ENCODE results near the gene RIMBP2.

RIMBP2 gene

GRCh38 chr12:130737731-130738130 is 21.6 kb upstream of the RIMBP2 start:
- Histone ChIP-seq H4K20me1 (ENCODE audit: insufficient read depth, low read length) (no peaks in the 10 kb centered on the region), H3K9ac (ENCODE audit: low read length) (no peak overlapping the region), H3K4me1 (ENCODE audit: low read length) (no peaks in the 10 kb centered on the region), H3K27me3 (ENCODE audit: low read depth, low read length) (no peaks in the 10 kb centered on the region), H3K4me2 (ENCODE audit: low read length) (no peak overlapping the region), H3K36me3 (replicated peaks; ENCODE audit: low read depth, low read length) (no peaks in the 10 kb centered on the region), H3K27ac (ENCODE audit: low read length) (no peak overlapping the region), H3K9me3 (ENCODE audit: insufficient read depth, low read length) (no peaks in the 10 kb centered on the region), H3K79me2 (ENCODE audit: low read length) (no peaks in the 10 kb centered on the region), H2AFZ (ENCODE audit: low read depth, low read length) (no peak overlapping the region), H3K4me3 (ENCODE audit: low read length) (no peak overlapping the region)
- no peak for TF ChIP-seq EZH2phosphoT487 (IDR thresholded peaks at IDR 0.05; ENCODE audit: low read depth)
- no peak for TF ChIP-seq CTCF (IDR thresholded peaks at IDR 0.05; ENCODE audit: low read depth, low read length)

- H4K20me1 ChIP-seq (ENCODE audit: insufficient read depth, low read length) = no peaks in the 10 kb centered on the region
Measured at GRCh38 chr12:130729344-130729743, 13.2 kb upstream of the RIMBP2 start.

GRCh38 chr12:130728158-130729058 is 12.3 kb upstream of the RIMBP2 start:
- Histone ChIP-seq H3K9ac (ENCODE audit: low read length) (no peak overlapping the region), H3K27me3 (ENCODE audit: low read depth, low read length) (no peaks in the 10 kb centered on the region), H3K27ac (ENCODE audit: low read length) (no peak overlapping the region), H3K4me1 (ENCODE audit: low read length) (no peaks in the 10 kb centered on the region), H4K20me1 (ENCODE audit: insufficient read depth, low read length) (no peaks in the 10 kb centered on the region), H3K4me3 (ENCODE audit: low read length) (no peak overlapping the region), H3K4me2 (ENCODE audit: low read length) (no peak overlapping the region), H3K36me3 (replicated peaks; ENCODE audit: low read depth, low read length) (no peaks in the 10 kb centered on the region), H2AFZ (ENCODE audit: low read depth, low read length) (no peak overlapping the region), H3K9me3 (ENCODE audit: insufficient read depth, low read length) (no peaks in the 10 kb centered on the region), H3K79me2 (ENCODE audit: low read length) (no peaks in the 10 kb centered on the region)
- TF ChIP-seq EZH2phosphoT487 (IDR thresholded peaks at IDR 0.05; ENCODE audit: low read depth) = no peak
- no peak for TF ChIP-seq CTCF (IDR thresholded peaks at IDR 0.05; ENCODE audit: low read depth, low read length)

More at GRCh38 chr12:130729344-130729743, 13.2 kb upstream of the RIMBP2 start:
- H3K9ac ChIP-seq (ENCODE audit: low read length) = no peak overlapping the region
- H3K4me1 ChIP-seq (ENCODE audit: low read length) = no peaks in the 10 kb centered on the region
- no peaks in the 10 kb centered on the region for H3K9me3 ChIP-seq (ENCODE audit: insufficient read depth, low read length)
- TF ChIP-seq EZH2phosphoT487 (IDR thresholded peaks at IDR 0.05; ENCODE audit: low read depth) = no peak
- H3K27me3 ChIP-seq (ENCODE audit: low read depth, low read length) = no peaks in the 10 kb centered on the region
- no peaks in the 10 kb centered on the region for H3K36me3 ChIP-seq (replicated peaks; ENCODE audit: low read depth, low read length)
- H3K27ac ChIP-seq (ENCODE audit: low read length) = no peak overlapping the region
- no peak overlapping the region for H3K4me2 ChIP-seq (ENCODE audit: low read length)
- no peak overlapping the region for H2AFZ ChIP-seq (ENCODE audit: low read depth, low read length)
- H3K79me2 ChIP-seq (ENCODE audit: low read length) = no peaks in the 10 kb centered on the region
- H3K4me3 ChIP-seq (ENCODE audit: low read length) = no peak overlapping the region

- no peaks in the 10 kb centered on the region for H3K79me2 ChIP-seq (ENCODE audit: low read length)
- H3K4me1 ChIP-seq (ENCODE audit: low read length) = no peaks in the 10 kb centered on the region
- no peaks in the 10 kb centered on the region for H3K27me3 ChIP-seq (ENCODE audit: low read depth, low read length)
- no peak overlapping the region for H3K9ac ChIP-seq (ENCODE audit: low read length)
- H2AFZ ChIP-seq (ENCODE audit: low read depth, low read length) = no peak overlapping the region
- TF ChIP-seq CTCF (IDR thresholded peaks at IDR 0.05; ENCODE audit: low read depth, low read length) = no peak
- no peak for TF ChIP-seq EZH2phosphoT487 (IDR thresholded peaks at IDR 0.05; ENCODE audit: low read depth)
- H4K20me1 ChIP-seq (ENCODE audit: insufficient read depth, low read length) = no peaks in the 10 kb centered on the region
- H3K4me2 ChIP-seq (ENCODE audit: low read length) = no peak overlapping the region
- no peaks in the 10 kb centered on the region for H3K9me3 ChIP-seq (ENCODE audit: insufficient read depth, low read length)
- no peak overlapping the region for H3K4me3 ChIP-seq (ENCODE audit: low read length)
- no peak overlapping the region for H3K27ac ChIP-seq (ENCODE audit: low read length)
- no peaks in the 10 kb centered on the region for H3K36me3 ChIP-seq (replicated peaks; ENCODE audit: low read depth, low read length)
Measured at GRCh38 chr12:130719263-130719859, 3.3 kb upstream of the RIMBP2 start.

Measured in OCI-LY3 (cell line).